ENCODE data around the gene LCORL. TPM values are rescaled to one million over a fixed set of nuclear protein-coding genes. Genes with fewer than 3 reads are reported as not detected.

The LCORL gene
- total RNA-seq, 4 donors from 2014 or later = 6.1 to 17.5 (median 8.2) TPM

DNA sequence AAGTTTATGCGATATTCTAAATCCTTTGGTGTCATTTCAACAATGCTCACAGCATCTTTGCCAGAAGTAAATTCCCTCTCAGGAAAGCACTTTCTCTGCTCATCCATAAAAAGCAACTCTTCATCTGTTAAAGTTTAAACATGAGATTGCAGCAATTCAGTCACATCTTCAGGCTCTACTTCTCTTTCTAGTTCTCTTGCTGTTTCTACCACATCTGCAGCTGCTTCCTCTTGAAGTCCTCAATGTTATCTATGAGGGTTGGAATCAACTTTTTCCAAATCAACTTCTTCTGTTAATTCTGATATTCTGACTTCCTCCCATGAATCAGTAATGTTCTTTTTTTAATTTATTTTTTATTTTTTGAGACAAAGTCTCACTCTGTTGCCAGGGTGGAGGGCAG is 100.9 kb downstream of the LCORL start:
- Histone ChIP-seq H3K4me1 (no peaks in the 10 kb centered on the region), H3K27ac (no peak overlapping the region), H3K36me3 (peaks cover 0 to 12% (median 0%) of the 10 kb centered on the region in 3 donors), H3K27me3 (no peaks in the 10 kb centered on the region), H3K9me3 (no peaks in the 10 kb centered on the region), H3K4me3 (no peak overlapping the region)
- intact Hi-C loops (cut with DNase I) = no loop called here
- WGBS, 2 donors = 45 to 60% methylated on average over 1 of the region's 1 CpG
- no peak for DNase-seq
- TF ChIP-seq CTCF (IDR thresholded peaks at IDR 0.05) = no peak
- TF ChIP-seq POLR2A (IDR thresholded peaks at IDR 0.05) = no peak

DNA sequence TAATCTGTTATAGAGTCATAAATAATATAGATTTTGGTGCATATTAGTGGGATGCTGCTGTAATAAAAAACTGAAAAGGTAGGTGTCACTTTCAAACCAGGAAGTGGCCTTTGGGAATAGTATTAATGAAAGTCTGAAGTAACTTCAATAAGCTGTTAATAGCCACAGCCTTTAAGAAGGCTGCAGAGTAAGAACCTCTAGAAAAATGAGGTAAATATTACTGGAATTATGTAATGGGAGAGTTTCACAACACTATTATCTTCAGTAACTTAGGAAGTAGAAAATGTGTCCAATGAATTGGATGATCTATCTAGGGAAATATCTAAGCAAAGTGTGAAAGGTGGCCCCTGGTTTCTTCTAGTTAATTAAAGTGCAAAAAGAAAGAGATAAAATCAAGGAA is 106.1 kb downstream of the LCORL start:
- peaks cover 0 to 27% (median 0%) of the 10 kb centered on the region in 3 donors for H3K36me3 ChIP-seq
- H3K9me3 ChIP-seq = no peaks in the 10 kb centered on the region
- H3K27ac ChIP-seq = no peak overlapping the region
- no peaks in the 10 kb centered on the region for H3K4me1 ChIP-seq
- TF ChIP-seq POLR2A (IDR thresholded peaks at IDR 0.05) (no peak), CTCF (IDR thresholded peaks at IDR 0.05) (no peak)
- H3K4me3 ChIP-seq = no peak overlapping the region
- H3K27me3 ChIP-seq = no peaks in the 10 kb centered on the region
- intact Hi-C loops (cut with DNase I) = no loop called here
- no peak for DNase-seq

DNA sequence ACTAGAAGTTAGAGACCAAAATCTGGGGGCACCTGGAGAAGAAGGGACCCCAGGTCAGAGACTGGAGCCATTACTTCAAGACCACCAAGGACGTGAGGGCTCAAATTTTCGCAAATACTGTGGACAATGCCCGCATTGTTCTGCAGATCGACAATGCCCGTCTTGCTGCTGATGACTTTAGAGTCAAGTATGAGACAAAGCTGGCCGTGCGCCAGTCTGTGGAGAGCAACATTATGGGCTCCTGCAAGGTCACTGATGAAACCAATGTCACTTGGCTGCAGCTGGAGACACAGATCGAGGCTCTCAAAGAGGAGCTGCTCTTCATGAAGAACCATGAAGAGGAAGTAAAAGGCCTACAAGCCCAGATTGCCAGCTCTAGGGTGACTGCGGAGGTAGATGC is 109.5 kb downstream of the LCORL start:
- Histone ChIP-seq H3K4me3 (no peak overlapping the region), H3K4me1 (no peaks in the 10 kb centered on the region), H3K9me3 (no peaks in the 10 kb centered on the region), H3K36me3 (peaks cover 0 to 35% (median 0%) of the 10 kb centered on the region in 3 donors), H3K27ac (no peak overlapping the region), H3K27me3 (no peaks in the 10 kb centered on the region)
- no peak for DNase-seq
- TF ChIP-seq POLR2A (IDR thresholded peaks at IDR 0.05) = no peak
- TF ChIP-seq CTCF (IDR thresholded peaks at IDR 0.05) = no peak
- WGBS, 2 donors = 89 to 92% methylated on average over 6 to 9 of the region's 9 CpGs
- intact Hi-C loops (cut with DNase I) = no loop called here

GRCh38 chr4:17911608-17912007 is 109.9 kb downstream of the LCORL start:
- Histone ChIP-seq H3K36me3 (peaks cover 0 to 35% (median 0%) of the 10 kb centered on the region in 3 donors), H3K27ac (no peak overlapping the region), H3K4me1 (no peaks in the 10 kb centered on the region), H3K4me3 (no peak overlapping the region), H3K9me3 (no peaks in the 10 kb centered on the region), H3K27me3 (no peaks in the 10 kb centered on the region)
- intact Hi-C loops (cut with DNase I) = no loop called here
- 87 to 99% methylated on average over 5 of the region's 11 CpGs for WGBS, 2 donors
- TF ChIP-seq POLR2A (IDR thresholded peaks at IDR 0.05) = no peak
- no peak for TF ChIP-seq CTCF (IDR thresholded peaks at IDR 0.05)
- no peak for DNase-seq

- no peaks in the 10 kb centered on the region for H3K4me1 ChIP-seq
- H3K36me3 ChIP-seq = peaks cover 0 to 4% (median 0%) of the 10 kb centered on the region in 3 donors
- WGBS, 2 donors = 55 to 66% methylated on average over 2 of the region's 2 CpGs
- TF ChIP-seq CTCF (IDR thresholded peaks at IDR 0.05) = no peak
- H3K27me3 ChIP-seq = no peaks in the 10 kb centered on the region
- no peaks in the 10 kb centered on the region for H3K9me3 ChIP-seq
- no peak overlapping the region for H3K27ac ChIP-seq
- DNase-seq = no peak
- no peak overlapping the region for H3K4me3 ChIP-seq
- intact Hi-C loops (cut with DNase I) = no loop called here
Observed at GRCh38 chr4:17898553-17899055, 123.0 kb downstream of the LCORL start.

Data from esophagus squamous epithelium (tissue), 5 donors.